Vagina (tissue), 2 donors: ENCODE data around the gene NUMB. TPM values are rescaled to one million over a fixed set of nuclear protein-coding genes. Genes with fewer than 3 reads are reported as not detected.

Experiments used
- DNase-seq, 2 donors: peaks; one replicate each; pipeline ENCODE4 v3.0.0-alpha.2; 2017; ENCODE audit errors: extremely low spot score in 2 of 2
- H3K27ac ChIP-seq: fragments of 200-600 bp; sonication (generic); one replicate; pipeline ENCODE4 v1.5.1; 2019
- H3K27me3 ChIP-seq: fragments of 200-600 bp; sonication (generic); one replicate; pipeline ENCODE4 v1.5.1; 2019
- H3K36me3 ChIP-seq, 2 donors: fragments of 200-600 bp; sonication (generic); one replicate each; pipeline ENCODE4 v1.5.1; 2017 to 2019
- H3K4me1 ChIP-seq: fragments of 200-600 bp; sonication (generic); one replicate; pipeline ENCODE4 v1.5.1; 2019
- H3K4me3 ChIP-seq, 2 donors: fragments of 200-600 bp; sonication (generic); 1 replicate in 1 of 2; 2 replicates in 1 of 2; pipeline ENCODE4 v1.5.1; 2016 to 2019
- H3K9me3 ChIP-seq: fragments of 200-600 bp; sonication (generic); one replicate; pipeline ENCODE4 v1.5.1; 2019
- CTCF ChIP-seq, 3 experiments: fragments of 450-650 bp in 2 of 3; fragments of 200-600 bp in 1 of 3; sonication (generic) in 1 of 3; IDR thresholded peaks; one replicate each; pipeline ENCODE4 v1.5.1; 2017 to 2019; ENCODE audit warnings: antibody characterized with exemption in 3 of 3, mild to moderate bottlenecking in 2 of 3, moderate library complexity in 2 of 3
- POLR2A ChIP-seq, 2 donors: fragments of 450-650 bp; IDR thresholded peaks; one replicate each; pipeline ENCODE4 v1.6.1; 2017; ENCODE audit warnings: antibody characterized with exemption in 2 of 2, mild to moderate bottlenecking in 2 of 2, moderate library complexity in 2 of 2
- POLR2AphosphoS5 ChIP-seq, 2 donors: sonication (generic); formaldehyde crosslinking; IDR thresholded peaks; one replicate each; pipeline ENCODE4 v1.9.0; 2017; ENCODE audit warnings: antibody characterized with exemption in 2 of 2, mild to moderate bottlenecking in 2 of 2, low read depth in 1 of 2; ENCODE audit not compliant: insufficient read depth in 1 of 2
- intact Hi-C: fragments of 100-400 bp; cut with DNase I; formaldehyde crosslinking; loops from one replicate; pipeline ENCODE4 v1.15.1; 2023
- total RNA-seq: library from RNA; depleted of rRNA; stranded (reverse); fragments of >200 nt; gene quantifications from one replicate; pipeline ENCODE4 v1.2.3, GENCODE V29; 2016

Gene NUMB
- total RNA-seq, 1 donor from 2014 or later = 48.1 TPM

DNA sequence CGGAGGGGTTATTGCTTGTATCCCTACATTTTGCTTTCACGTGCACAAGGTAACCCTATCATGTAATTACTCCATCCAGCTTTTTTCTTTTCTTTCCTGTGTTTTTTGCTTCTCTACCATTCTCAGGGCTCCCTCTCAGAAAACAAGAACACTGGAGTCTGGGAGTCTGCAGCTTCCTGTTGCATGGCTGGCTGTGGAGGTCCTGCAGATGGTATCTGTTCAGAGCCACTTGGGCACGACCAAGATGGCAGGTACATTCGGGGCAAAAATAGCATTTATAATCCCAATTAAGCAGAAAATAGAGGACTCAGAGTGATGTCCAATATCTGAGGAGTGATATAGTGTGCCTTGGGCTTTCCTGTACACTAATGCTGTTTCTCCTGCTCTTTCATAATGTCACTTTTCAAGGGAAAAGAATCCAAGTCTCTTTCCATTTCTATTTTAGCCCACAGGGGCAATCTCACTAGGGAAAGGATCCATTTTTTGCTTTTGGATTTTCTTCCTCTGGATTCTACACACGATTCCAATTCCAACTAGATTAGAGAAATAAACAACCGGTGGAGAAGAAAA is 3.2 kb upstream of the NUMB start:
- no peaks in the 10 kb centered on the region for H3K36me3 ChIP-seq
- TF ChIP-seq CTCF (IDR thresholded peaks at IDR 0.05) (no peak), POLR2A (IDR thresholded peaks at IDR 0.05) (no peak), POLR2AphosphoS5 (IDR thresholded peaks at IDR 0.05; ENCODE audit: insufficient read depth in 1 of 2, low read depth in 1 of 2) (no peak)
- DNase-seq = no peak
- H3K4me3 ChIP-seq = no peak overlapping the region
- no peak overlapping the region for H3K27ac ChIP-seq
- H3K27me3 ChIP-seq = no peaks in the 10 kb centered on the region
- peaks cover 27% of the 10 kb centered on the region for H3K4me1 ChIP-seq
- intact Hi-C loops = no loop called here
- H3K9me3 ChIP-seq = no peaks in the 10 kb centered on the region

GRCh38 chr14:73460691-73461127 is 2.4 kb upstream of the NUMB start:
- H3K36me3 ChIP-seq = no peaks in the 10 kb centered on the region
- no peaks in the 10 kb centered on the region for H3K27me3 ChIP-seq
- H3K4me1 ChIP-seq = peaks cover 36% of the 10 kb centered on the region
- TF ChIP-seq CTCF (IDR thresholded peaks at IDR 0.05) (no peak), POLR2AphosphoS5 (IDR thresholded peaks at IDR 0.05; ENCODE audit: insufficient read depth in 1 of 2, low read depth in 1 of 2) (peak in 1 of 2 donors; percentile 7)
- H3K4me3 ChIP-seq = no peak overlapping the region
- no peak overlapping the region for H3K27ac ChIP-seq
- intact Hi-C loops = no loop called here
- no peak for DNase-seq
- no peaks in the 10 kb centered on the region for H3K9me3 ChIP-seq

GRCh38 chr14:73459959-73460358 is 1.6 kb upstream of the NUMB start:
- no peaks in the 10 kb centered on the region for H3K27me3 ChIP-seq
- TF ChIP-seq POLR2AphosphoS5 (IDR thresholded peaks at IDR 0.05; ENCODE audit: insufficient read depth in 1 of 2, low read depth in 1 of 2) = no peak
- no peak for TF ChIP-seq POLR2A (IDR thresholded peaks at IDR 0.05)
- TF ChIP-seq CTCF (IDR thresholded peaks at IDR 0.05) = no peak
- H3K36me3 ChIP-seq = no peaks in the 10 kb centered on the region
- H3K9me3 ChIP-seq = no peaks in the 10 kb centered on the region
- no peak overlapping the region for H3K4me3 ChIP-seq
- H3K27ac ChIP-seq = no peak overlapping the region
- peaks cover 43% of the 10 kb centered on the region for H3K4me1 ChIP-seq
- intact Hi-C loops = no loop called here
- DNase-seq = no peak

DNA sequence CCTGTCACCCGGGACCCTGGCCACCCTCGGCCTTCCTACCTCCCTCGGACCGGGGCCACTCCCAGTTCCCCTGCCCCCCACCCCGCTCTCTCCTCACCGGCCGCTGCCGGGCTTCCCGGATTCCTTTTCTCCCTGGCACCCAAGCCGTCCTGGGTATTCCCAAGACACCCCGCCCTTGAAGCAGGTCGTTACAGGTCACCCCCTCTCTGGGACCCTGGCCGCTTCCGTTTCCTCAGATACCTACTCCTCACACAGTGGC is 493 bp downstream of the NUMB start:
- no peak for TF ChIP-seq CTCF (IDR thresholded peaks at IDR 0.05)
- TF ChIP-seq POLR2A (IDR thresholded peaks at IDR 0.05) = no peak
- TF ChIP-seq POLR2AphosphoS5 (IDR thresholded peaks at IDR 0.05; ENCODE audit: insufficient read depth in 1 of 2, low read depth in 1 of 2) = no peak
- peak overlapping the region; percentile 96 for H3K27ac ChIP-seq
- no peaks in the 10 kb centered on the region for H3K27me3 ChIP-seq
- no peak for DNase-seq
- peak overlapping the region; percentile 99 for H3K4me3 ChIP-seq
- no peaks in the 10 kb centered on the region for H3K9me3 ChIP-seq
- H3K36me3 ChIP-seq = no peaks in the 10 kb centered on the region
- peaks cover 51% of the 10 kb centered on the region for H3K4me1 ChIP-seq
- intact Hi-C loops = no loop called here

GRCh38 chr14:73457041-73457923 is 1.1 kb downstream of the NUMB start:
- Histone ChIP-seq H3K27ac (peak overlapping the region; percentile 96), H3K9me3 (no peaks in the 10 kb centered on the region), H3K36me3 (no peaks in the 10 kb centered on the region), H3K4me3 (peak overlapping the region; percentile 99), H3K4me1 (peaks cover 54% of the 10 kb centered on the region), H3K27me3 (no peaks in the 10 kb centered on the region)
- TF ChIP-seq CTCF (IDR thresholded peaks at IDR 0.05) (no peak), POLR2AphosphoS5 (IDR thresholded peaks at IDR 0.05; ENCODE audit: insufficient read depth in 1 of 2, low read depth in 1 of 2) (no peak), POLR2A (IDR thresholded peaks at IDR 0.05) (no peak)
- intact Hi-C loops = no loop called here
- DNase-seq = no peak
